Suprapubic skin (tissue), 4 donors: ENCODE results near the gene OR4D2. TPM values are rescaled to one million over a fixed set of nuclear protein-coding genes. Genes with fewer than 3 reads are reported as not detected.

Experiments
- DNase-seq, 2 donors: peaks; one replicate each; pipeline ENCODE4 v3.0.0-alpha.2; 2019; ENCODE audit warnings: low spot score in 2 of 2
- H3K27ac ChIP-seq: fragments of 200-600 bp; sonication (generic); one replicate; pipeline ENCODE4 v1.5.1; 2019
- H3K27me3 ChIP-seq: fragments of 200-600 bp; sonication (generic); one replicate; pipeline ENCODE4 v1.5.1; 2019
- H3K36me3 ChIP-seq: fragments of 200-600 bp; sonication (generic); one replicate; pipeline ENCODE4 v1.5.1; 2019
- H3K4me1 ChIP-seq: fragments of 200-600 bp; sonication (generic); one replicate; pipeline ENCODE4 v1.5.1; 2019
- H3K4me3 ChIP-seq: fragments of 200-600 bp; sonication (generic); one replicate; pipeline ENCODE4 v1.5.1; 2019; ENCODE audit warnings: mild to moderate bottlenecking
- H3K9me3 ChIP-seq: fragments of 200-600 bp; sonication (generic); one replicate; pipeline ENCODE4 v1.5.1; 2019
- CTCF ChIP-seq, 2 donors: fragments of 200-600 bp in 1 of 2; fragments of 450-650 bp in 1 of 2; sonication (generic) in 1 of 2; IDR thresholded peaks; one replicate each; pipeline ENCODE4 v1.5.1; 2016 to 2019; ENCODE audit warnings: antibody characterized with exemption in 2 of 2, mild to moderate bottlenecking in 1 of 2, moderate library complexity in 1 of 2
- EP300 ChIP-seq: sonication (generic); formaldehyde crosslinking; IDR thresholded peaks from one replicate; pipeline ENCODE4 v1.6.1; 2017; ENCODE audit warnings: antibody characterized with exemption
- POLR2A ChIP-seq, 2 donors: fragments of 450-650 bp; IDR thresholded peaks; one replicate each; pipeline ENCODE4 v1.6.1; 2017; ENCODE audit warnings: antibody characterized with exemption in 2 of 2, mild to moderate bottlenecking in 2 of 2, moderate library complexity in 2 of 2
- POLR2AphosphoS5 ChIP-seq, 3 donors: sonication (generic); formaldehyde crosslinking; IDR thresholded peaks; one replicate each; pipeline ENCODE4 v1.6.1; 2017; ENCODE audit warnings: antibody characterized with exemption in 3 of 3
- WGBS: methylation state at CpG from one replicate; pipeline ENCODE4 v1.1.5; 2018; 5-methylcytosine and 5-hydroxymethylcytosine counted together
- total RNA-seq, 4 donors: library from RNA; depleted of rRNA; stranded (reverse); fragments of >200 nt; gene quantifications; one replicate each; pipeline ENCODE4 v1.1.0, GENCODE V29; 2016

The OR4D2 gene
- total RNA-seq, 4 donors from 2014 or later = not detected

- H3K27me3 ChIP-seq = peaks cover 32% of the 10 kb centered on the region
- H3K9me3 ChIP-seq = peaks cover 21% of the 10 kb centered on the region
- peaks cover 3% of the 10 kb centered on the region for H3K4me1 ChIP-seq
- H3K27ac ChIP-seq = no peak within 1 kb of the TSS
- H3K4me3 ChIP-seq = no peak within 1 kb of the TSS
- no peak for DNase-seq
- WGBS = 43% methylated on average over 1 of the region's 1 CpG
- no peak for TF ChIP-seq CTCF (IDR thresholded peaks at IDR 0.05)
- H3K36me3 ChIP-seq = no peaks in the 10 kb centered on the region
These were observed 18.8 kb upstream of the OR4D2 start, which contains the start of gene OR4D1 for GRCh38 chr17:58147930-58148434. Gene OR4D1 (plus strand): TSS chr17:58148384. CDS start chr17:58155154, 6,770 bp downstream.

DNA sequence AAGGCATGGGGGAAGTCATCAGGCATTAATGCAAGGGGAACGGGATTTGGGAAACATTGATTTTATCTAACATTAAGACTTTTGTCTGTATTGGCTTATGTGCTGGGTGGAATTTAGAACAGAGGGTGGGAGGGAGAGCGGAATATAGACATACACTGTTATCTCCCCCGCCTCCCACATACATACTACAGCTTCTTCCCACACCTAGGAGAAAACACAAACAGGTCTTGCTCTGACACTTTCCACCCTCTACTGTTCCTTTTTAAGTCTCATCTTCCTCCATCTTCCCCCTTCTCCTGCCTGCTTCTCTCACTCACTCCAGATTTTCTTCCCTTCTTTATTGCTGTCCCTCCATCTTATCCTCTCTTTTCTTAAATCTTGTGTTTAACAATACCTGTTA, 18.2 kb upstream of the OR4D2 start:
- Histone ChIP-seq H3K9me3 (peaks cover 21% of the 10 kb centered on the region), H3K4me3 (no peak overlapping the region), H3K27ac (no peak overlapping the region), H3K36me3 (no peaks in the 10 kb centered on the region), H3K4me1 (peaks cover 3% of the 10 kb centered on the region), H3K27me3 (peaks cover 37% of the 10 kb centered on the region)
- TF ChIP-seq CTCF (IDR thresholded peaks at IDR 0.05) (no peak), POLR2A (IDR thresholded peaks at IDR 0.05) (no peak), POLR2AphosphoS5 (IDR thresholded peaks at IDR 0.05) (no peak), EP300 (no peak)
- WGBS = 84% methylated on average over 3 of the region's 3 CpGs
- DNase-seq = no peak

DNA sequence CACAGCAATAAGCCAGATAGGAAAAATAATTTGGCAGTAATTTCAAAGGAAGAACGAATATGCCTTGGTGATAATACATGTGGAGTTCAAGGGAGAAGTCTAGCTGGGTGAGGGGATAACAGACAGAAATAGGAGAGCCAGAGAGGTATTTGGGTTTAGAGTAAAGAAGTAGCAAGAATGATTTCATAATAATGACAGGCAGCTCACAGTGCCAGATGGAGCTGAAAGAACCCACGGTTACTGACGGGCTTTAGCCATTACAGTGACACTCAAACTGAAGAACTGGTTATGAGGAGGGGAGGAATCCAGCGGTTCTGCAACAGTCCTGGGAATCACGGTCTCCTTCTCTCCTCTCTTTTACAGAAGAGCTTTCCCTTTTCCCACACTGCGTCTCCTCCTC, 16.4 kb upstream of the OR4D2 start:
- H3K9me3 ChIP-seq = peaks cover 7% of the 10 kb centered on the region
- no peak for DNase-seq
- H3K27ac ChIP-seq = no peak overlapping the region
- peaks cover 52% of the 10 kb centered on the region for H3K27me3 ChIP-seq
- H3K4me1 ChIP-seq = peaks cover 3% of the 10 kb centered on the region
- 54% methylated on average over 6 of the region's 6 CpGs for WGBS
- no peak overlapping the region for H3K4me3 ChIP-seq
- no peaks in the 10 kb centered on the region for H3K36me3 ChIP-seq
- no peak for TF ChIP-seq POLR2AphosphoS5 (IDR thresholded peaks at IDR 0.05)
- TF ChIP-seq EP300 = no peak
- TF ChIP-seq POLR2A (IDR thresholded peaks at IDR 0.05) = no peak
- no peak for TF ChIP-seq CTCF (IDR thresholded peaks at IDR 0.05)

DNA sequence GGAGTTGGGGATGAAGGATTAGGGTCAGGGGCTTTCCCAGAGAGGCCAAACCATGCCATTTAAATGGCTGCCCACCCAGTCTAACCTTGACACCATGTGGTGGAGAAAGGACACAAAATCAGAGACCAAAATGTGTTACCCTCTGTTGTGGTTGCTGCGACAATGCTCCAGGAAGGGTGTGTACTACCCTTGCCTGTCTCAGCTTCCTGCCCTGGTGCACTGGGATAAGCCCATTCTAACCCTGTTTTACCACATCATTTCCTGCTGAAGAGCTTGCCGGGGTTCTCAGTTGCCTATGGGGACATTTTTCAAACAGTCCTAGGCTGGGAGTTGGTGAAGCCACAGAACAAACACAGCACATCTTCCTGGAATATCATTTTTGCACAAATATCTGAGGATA, 13.7 kb upstream of the OR4D2 start:
- no peak for TF ChIP-seq EP300
- no peak for TF ChIP-seq POLR2A (IDR thresholded peaks at IDR 0.05)
- TF ChIP-seq CTCF (IDR thresholded peaks at IDR 0.05) = no peak
- no peak for TF ChIP-seq POLR2AphosphoS5 (IDR thresholded peaks at IDR 0.05)
- no peaks in the 10 kb centered on the region for H3K36me3 ChIP-seq
- WGBS = 64% methylated on average over 2 of the region's 2 CpGs
- H3K27me3 ChIP-seq = peaks cover 75% of the 10 kb centered on the region
- DNase-seq = no peak
- no peak overlapping the region for H3K4me3 ChIP-seq
- H3K9me3 ChIP-seq = no peaks in the 10 kb centered on the region
- peaks cover 13% of the 10 kb centered on the region for H3K4me1 ChIP-seq
- H3K27ac ChIP-seq = no peak overlapping the region

- H3K36me3 ChIP-seq = no peaks in the 10 kb centered on the region
- H3K4me3 ChIP-seq = no peak overlapping the region
- no peaks in the 10 kb centered on the region for H3K9me3 ChIP-seq
- TF ChIP-seq POLR2A (IDR thresholded peaks at IDR 0.05) = no peak
- TF ChIP-seq CTCF (IDR thresholded peaks at IDR 0.05) = no peak
- TF ChIP-seq POLR2AphosphoS5 (IDR thresholded peaks at IDR 0.05) = no peak
- TF ChIP-seq EP300 = no peak
- H3K27ac ChIP-seq = no peak overlapping the region
- H3K4me1 ChIP-seq = peaks cover 13% of the 10 kb centered on the region
- DNase-seq = no peak
- peaks cover 74% of the 10 kb centered on the region for H3K27me3 ChIP-seq
These were observed 13.1 kb upstream of the OR4D2 start for GRCh38 chr17:58153671-58154070.
